SK-N-SH treated with all-trans-retinoic acid at 6 μM for 48 hours (cell line): ENCODE measurements around the gene STX10.
"Not testable (repeated sequence)": the region's sequence is repeated elsewhere in the genome, so short reads cannot be mapped to it uniquely, and the experiment has no call there.

ENCODE experiments used
- ATAC-seq: fragments of 200-7000 bp; cut with Tn5 transposase; 3 replicates; pipeline ENCODE4 v1.9.1; 2020; ENCODE audit warnings: mild to moderate bottlenecking, moderate library complexity
- ARNTL ChIP-seq: fragments of 450-650 bp; formaldehyde crosslinking; IDR thresholded peaks from 2 replicates; pipeline ENCODE4 v1.5.0; 2020; ENCODE audit warnings: low read depth, mild to moderate bottlenecking, moderate library complexity, borderline replicate concordance
- BACH2 ChIP-seq: fragments of 250-450 bp; sonication (Bioruptor Pico); IDR thresholded peaks from 2 replicates; pipeline ENCODE4 v1.9.0; 2021; ENCODE audit warnings: mild to moderate bottlenecking, borderline replicate concordance
- CREB5 ChIP-seq: fragments of 250-450 bp; sonication (Bioruptor Pico); IDR thresholded peaks from 2 replicates; pipeline ENCODE4 v1.5.1; 2020; ENCODE audit warnings: low read depth, mild to moderate bottlenecking, moderate library complexity
- CSDC2 ChIP-seq: fragments of 250-450 bp; sonication (Bioruptor Pico); IDR thresholded peaks from 2 replicates; pipeline ENCODE4 v1.5.0; 2020; ENCODE audit warnings: mild to moderate bottlenecking, moderate library complexity
- CSRNP3 ChIP-seq: fragments of 250-450 bp; sonication (Bioruptor Pico); IDR thresholded peaks from 2 replicates; pipeline ENCODE4 v1.5.1; 2021; ENCODE audit warnings: mild to moderate bottlenecking, moderate library complexity
- ESRRG ChIP-seq: fragments of 250-450 bp; sonication (Bioruptor Pico); IDR thresholded peaks from 2 replicates; pipeline ENCODE4 v1.6.1; 2021; ENCODE audit warnings: mild to moderate bottlenecking
- GLIS3 ChIP-seq: fragments of 250-450 bp; sonication (Bioruptor Pico); IDR thresholded peaks from 2 replicates; pipeline ENCODE4 v1.5.0; 2020; ENCODE audit warnings: mild to moderate bottlenecking, moderate library complexity
- ISL1 ChIP-seq: fragments of 250-450 bp; sonication (Bioruptor Pico); IDR thresholded peaks from 2 replicates; pipeline ENCODE4 v2.1.2; 2022; ENCODE audit warnings: mild to moderate bottlenecking, moderate library complexity
- OSR1 ChIP-seq: fragments of 250-450 bp; sonication (Bioruptor Pico); IDR thresholded peaks from 2 replicates; pipeline ENCODE4 v1.8.0; 2022; ENCODE audit warnings: moderate library complexity, mild to moderate bottlenecking, inconsistent platforms
- PPARA ChIP-seq: fragments of 250-450 bp; sonication (Bioruptor Pico); IDR thresholded peaks from 2 replicates; pipeline ENCODE4 v1.5.0; 2020; ENCODE audit warnings: mild to moderate bottlenecking, borderline replicate concordance
- SNAI2 ChIP-seq: fragments of 250-450 bp; sonication (Bioruptor Pico); IDR thresholded peaks from 2 replicates; pipeline ENCODE4 v1.5.0; 2020; ENCODE audit warnings: mild to moderate bottlenecking, moderate library complexity
- TCF4 ChIP-seq: fragments of 250-450 bp; sonication (Bioruptor Pico); IDR thresholded peaks from 2 replicates; pipeline ENCODE4 v1.8.0; 2021; ENCODE audit warnings: mild to moderate bottlenecking, moderate library complexity, borderline replicate concordance
- TOX ChIP-seq: fragments of 250-450 bp; sonication (Bioruptor Pico); IDR thresholded peaks from 2 replicates; pipeline ENCODE4 v1.8.0; 2021; ENCODE audit warnings: mild to moderate bottlenecking, moderate library complexity, borderline replicate concordance
- TSHZ2 ChIP-seq: fragments of 250-450 bp; sonication (Bioruptor Pico); IDR thresholded peaks from 2 replicates; pipeline ENCODE4 v1.5.0; 2020; ENCODE audit warnings: mild to moderate bottlenecking, moderate library complexity
- ZFP3 ChIP-seq: fragments of 250-450 bp; sonication (Bioruptor Pico); IDR thresholded peaks from 2 replicates; pipeline ENCODE4 v1.5.0; 2020; ENCODE audit warnings: mild to moderate bottlenecking, moderate library complexity
- ZFP30 ChIP-seq: fragments of 450-650 bp; formaldehyde crosslinking; IDR thresholded peaks from 2 replicates; pipeline ENCODE4 v1.5.0; 2022; ENCODE audit warnings: mild to moderate bottlenecking, moderate library complexity
- ZNF70 ChIP-seq: fragments of 450-650 bp; formaldehyde crosslinking; IDR thresholded peaks from 2 replicates; pipeline ENCODE4 v1.5.0; 2020; ENCODE audit warnings: mild to moderate bottlenecking, moderate library complexity
- ZNF8 ChIP-seq: fragments of 450-650 bp; formaldehyde crosslinking; IDR thresholded peaks from 2 replicates; pipeline ENCODE4 v1.5.0; 2020; ENCODE audit warnings: mild to moderate bottlenecking, moderate library complexity

STX10 gene

GRCh38 chr19:13187419-13187818 lies 37.2 kb upstream of the STX10 start:
- no peak for ATAC-seq
- no peak for TF ChIP-seq CSDC2 (CRISPR knock-in tag)
- no peak for TF ChIP-seq ZNF70 (CRISPR knock-in tag)
- TF ChIP-seq OSR1 (CRISPR knock-in tag) = no peak
- TF ChIP-seq BACH2 = no peak
- TF ChIP-seq GLIS3 (CRISPR knock-in tag) = no peak
- TF ChIP-seq ZNF8 (CRISPR knock-in tag) = no peak
- TF ChIP-seq ISL1 (CRISPR knock-in tag) = no peak
- no peak for TF ChIP-seq TSHZ2 (CRISPR knock-in tag)
- no peak for TF ChIP-seq CSRNP3 (CRISPR knock-in tag)
- TF ChIP-seq ESRRG (CRISPR knock-in tag) = no peak
- no peak for TF ChIP-seq ARNTL (CRISPR knock-in tag)
- no peak for TF ChIP-seq TOX
- TF ChIP-seq SNAI2 (CRISPR knock-in tag) = no peak
- no peak for TF ChIP-seq ZFP3 (CRISPR knock-in tag)
- no peak for TF ChIP-seq CREB5 (CRISPR knock-in tag)
- no peak for TF ChIP-seq TCF4 (CRISPR knock-in tag)
- no peak for TF ChIP-seq ZFP30

GRCh38 chr19:13186688-13187087 lies 36.5 kb upstream of the STX10 start:
- ATAC-seq = not testable (repeated sequence)

- ATAC-seq = not testable (repeated sequence)
Observed at GRCh38 chr19:13185763-13186657, 35.8 kb upstream of the STX10 start.

- not testable (repeated sequence) for ATAC-seq
Observed at GRCh38 chr19:13184926-13185325, 34.8 kb upstream of the STX10 start.

- ATAC-seq = peak; percentile 86
- TF ChIP-seq PPARA (CRISPR knock-in tag) (no peak), OSR1 (CRISPR knock-in tag) (no peak)
Observed at GRCh38 chr19:13181747-13182388, 31.7 kb upstream of the STX10 start.

GRCh38 chr19:13178291-13178690 lies 28.1 kb upstream of the STX10 start:
- not testable (repeated sequence) for ATAC-seq

GRCh38 chr19:13177584-13177983 lies 27.4 kb upstream of the STX10 start:
- ATAC-seq = not testable (repeated sequence)
